ENCODE data around the gene HCFC1R1. TPM values are rescaled to one million over a fixed set of nuclear protein-coding genes. Genes with fewer than 3 reads are reported as not detected.

HCFC1R1 gene
- total RNA-seq, 1 experiment from 2014 or later = 16.2 TPM

- peak in 1 of 2 experiments; percentile 52 for DNase-seq (ENCODE audit: low read depth in 1 of 2, low spot score in 2 of 2)
- H3K4me1 ChIP-seq (replicated peaks) = peaks cover 27% of the 10 kb centered on the region
- H3K4me3 ChIP-seq = peak overlapping the region; percentile 96
- H3K27ac ChIP-seq = peak overlapping the region; percentile 99
- peaks cover 6% of the 10 kb centered on the region; the same call in 1 of the 2 replicates for H3K9me3 ChIP-seq (replicated peaks)
- H3K27me3 ChIP-seq (replicated peaks) = no peaks in the 10 kb centered on the region
- peaks cover 65% of the 10 kb centered on the region for H3K36me3 ChIP-seq
Measured at GRCh38 chr16:3022684-3023414, 893 bp downstream of the HCFC1R1 start.

DNA sequence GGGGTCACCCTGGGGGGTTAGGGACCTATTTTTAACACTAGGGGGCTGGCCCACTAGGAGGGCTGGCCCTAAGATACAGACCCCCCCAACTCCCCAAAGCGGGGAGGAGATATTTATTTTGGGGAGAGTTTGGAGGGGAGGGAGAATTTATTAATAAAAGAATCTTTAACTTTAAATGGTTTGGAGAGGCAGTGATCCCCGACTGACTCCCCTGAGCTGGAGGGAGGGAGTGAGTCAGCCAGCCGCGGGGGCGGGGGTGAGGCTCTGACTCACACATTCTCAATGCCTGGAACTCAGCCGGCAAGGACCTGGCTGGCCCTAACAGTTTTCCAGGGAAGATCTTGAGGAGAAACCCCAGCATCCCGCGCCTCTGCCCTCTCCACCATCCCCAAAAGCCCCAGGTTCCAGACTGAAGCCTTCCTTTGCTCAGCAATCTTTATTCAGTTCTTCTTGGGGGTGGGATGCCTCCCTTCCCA, 1.5 kb downstream of the HCFC1R1 start:
- H3K36me3 ChIP-seq = peaks cover 61% of the 10 kb centered on the region
- H3K4me1 ChIP-seq (replicated peaks) = peaks cover 27% of the 10 kb centered on the region
- no peaks in the 10 kb centered on the region for H3K27me3 ChIP-seq (replicated peaks)
- peak; percentile 97 for DNase-seq (ENCODE audit: low read depth in 1 of 2, low spot score in 2 of 2)
- H3K4me3 ChIP-seq = peak overlapping the region; percentile 96
- H3K9me3 ChIP-seq (replicated peaks) = peaks cover 6% of the 10 kb centered on the region; the same call in 1 of the 2 replicates
- peak overlapping the region; percentile 99 for H3K27ac ChIP-seq

DNA sequence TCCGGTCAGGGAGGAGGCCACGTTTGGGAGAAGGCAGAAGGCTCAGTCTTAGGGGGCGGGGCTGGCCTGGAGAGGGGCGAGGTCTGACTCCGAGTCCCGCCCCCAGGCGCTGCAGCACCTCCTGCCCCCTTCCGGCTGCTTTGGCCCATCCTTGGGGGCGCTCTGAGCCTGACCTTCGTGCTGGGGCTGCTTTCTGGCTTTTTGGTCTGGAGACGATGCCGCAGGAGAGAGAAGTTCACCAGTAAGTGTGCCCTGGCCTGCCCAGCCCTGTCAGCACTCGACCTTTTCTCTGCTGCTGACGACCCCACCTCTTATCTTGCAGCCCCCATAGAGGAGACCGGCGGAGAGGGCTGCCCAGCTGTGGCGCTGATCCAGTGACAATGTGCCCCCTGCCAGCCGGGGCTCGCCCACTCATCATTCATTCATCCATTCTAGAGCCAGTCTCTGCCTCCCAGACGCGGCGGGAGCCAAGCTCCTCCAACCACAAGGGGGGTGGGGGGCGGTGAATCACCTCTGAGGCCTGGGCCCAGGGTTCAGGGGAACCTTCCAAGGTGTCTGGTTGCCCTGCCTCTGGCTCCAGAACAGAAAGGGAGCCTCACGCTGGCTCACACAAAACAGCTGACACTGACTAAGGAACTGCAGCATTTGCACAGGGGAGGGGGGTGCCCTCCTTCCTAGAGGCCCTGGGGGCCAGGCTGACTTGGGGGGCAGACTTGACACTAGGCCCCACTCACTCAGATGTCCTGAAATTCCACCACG, 2.1 kb downstream of the HCFC1R1 start:
- Histone ChIP-seq H3K27ac (peak overlapping the region; percentile 99), H3K9me3 (replicated peaks) (peaks cover 6% of the 10 kb centered on the region; the same call in 1 of the 2 replicates)
- peak; percentile 93 to 97 for DNase-seq (ENCODE audit: low read depth in 1 of 2, low spot score in 2 of 2)

GRCh38 chr16:3020604-3021448, 2.9 kb downstream of the HCFC1R1 start:
- peak; percentile 96 for DNase-seq (ENCODE audit: low read depth in 1 of 2, low spot score in 2 of 2)
- H3K36me3 ChIP-seq = peaks cover 47% of the 10 kb centered on the region
- H3K27me3 ChIP-seq (replicated peaks) = no peaks in the 10 kb centered on the region
- peaks cover 6% of the 10 kb centered on the region; the same call in 1 of the 2 replicates for H3K9me3 ChIP-seq (replicated peaks)
- peak overlapping the region; percentile 96 for H3K4me3 ChIP-seq
- peak overlapping the region; percentile 99 for H3K27ac ChIP-seq
- H3K4me1 ChIP-seq (replicated peaks) = peaks cover 27% of the 10 kb centered on the region

More for the DNA sequence above, 2.1 kb downstream of the HCFC1R1 start:
- Histone ChIP-seq H3K27me3 (replicated peaks) (no peaks in the 10 kb centered on the region), H3K4me1 (replicated peaks) (peaks cover 27% of the 10 kb centered on the region), H3K4me3 (peak overlapping the region; percentile 96), H3K36me3 (peaks cover 55% of the 10 kb centered on the region)

GRCh38 chr16:3020247-3020603, 3.5 kb downstream of the HCFC1R1 start, which contains the start of gene TNFRSF12A:
Gene TNFRSF12A, plus strand, starts transcription at chr16:3020368. Its CDS starts 30 bp downstream, at chr16:3020398.
- Histone ChIP-seq H3K27me3 (replicated peaks) (no peaks in the 10 kb centered on the region), H3K9me3 (replicated peaks) (peaks cover 6% of the 10 kb centered on the region; the same call in 1 of the 2 replicates), H3K4me3 (peak within 1 kb of the TSS; percentile 96), H3K36me3 (peaks cover 41% of the 10 kb centered on the region), H3K27ac (peak within 1 kb of the TSS; percentile 99), H3K4me1 (replicated peaks) (peaks cover 27% of the 10 kb centered on the region)
- peak; percentile 77 to 81 for DNase-seq (ENCODE audit: low read depth in 1 of 2, low spot score in 2 of 2)

DNA sequence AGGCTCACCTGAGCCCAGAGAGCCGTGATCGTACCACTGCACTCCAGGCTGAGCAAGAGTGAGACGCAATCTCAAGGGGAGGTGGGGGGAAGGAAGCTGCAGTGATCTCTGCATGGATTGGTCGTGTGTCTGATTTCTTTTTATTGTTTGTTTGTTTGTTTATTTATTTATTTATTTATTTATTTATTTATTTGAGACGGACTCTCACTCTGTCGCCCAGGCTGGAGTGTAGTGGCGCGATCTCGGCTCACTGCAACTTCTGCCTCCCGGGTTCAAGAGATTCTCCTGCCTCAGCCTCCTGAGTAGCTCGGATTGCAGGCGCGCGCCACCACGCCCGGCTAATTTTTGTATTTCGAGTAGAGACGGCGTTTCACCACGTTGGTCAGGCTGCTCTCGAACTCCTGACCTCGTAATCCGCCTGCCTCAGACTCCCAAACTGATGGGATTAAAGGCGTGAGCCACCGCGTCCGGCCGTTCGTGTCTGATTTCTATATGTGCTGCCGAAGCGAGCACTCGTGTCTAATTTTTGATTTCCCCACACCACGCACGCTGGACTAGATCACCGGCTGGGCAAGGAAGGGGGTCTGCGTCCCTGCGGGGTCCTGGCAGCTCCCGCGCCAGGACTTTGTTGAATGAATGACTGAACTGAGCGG, 4.0 kb downstream of the HCFC1R1 start:
- Histone ChIP-seq H3K4me3 (peak overlapping the region; percentile 96), H3K4me1 (replicated peaks) (peaks cover 27% of the 10 kb centered on the region), H3K9me3 (replicated peaks) (peaks cover 6% of the 10 kb centered on the region; the same call in 1 of the 2 replicates), H3K36me3 (peaks cover 39% of the 10 kb centered on the region), H3K27ac (no peak overlapping the region), H3K27me3 (replicated peaks) (no peaks in the 10 kb centered on the region)
- DNase-seq (ENCODE audit: low read depth in 1 of 2, low spot score in 2 of 2) = peak in 1 of 2 experiments; percentile 65

- Histone ChIP-seq H3K9me3 (replicated peaks) (no peaks in the 10 kb centered on the region), H3K4me1 (replicated peaks) (peaks cover 13% of the 10 kb centered on the region), H3K27me3 (replicated peaks) (peaks cover 16% of the 10 kb centered on the region), H3K36me3 (peaks cover 28% of the 10 kb centered on the region), H3K27ac (no peak within 1 kb of the TSS), H3K4me3 (no peak within 1 kb of the TSS)
- no peak for DNase-seq (ENCODE audit: low read depth in 1 of 2, low spot score in 2 of 2)
Measured at GRCh38 chr16:3017794-3018506, 5.8 kb downstream of the HCFC1R1 start, which contains the start of gene CLDN6. Gene CLDN6, minus strand, starts transcription at chr16:3018183. Its CDS starts 2,162 bp downstream, at chr16:3016021.

- Histone ChIP-seq H3K4me3 (no peak overlapping the region), H3K4me1 (replicated peaks) (peaks cover 7% of the 10 kb centered on the region), H3K36me3 (peaks cover 22% of the 10 kb centered on the region), H3K27ac (no peak overlapping the region), H3K27me3 (replicated peaks) (peaks cover 22% of the 10 kb centered on the region), H3K9me3 (replicated peaks) (no peaks in the 10 kb centered on the region)
- DNase-seq (ENCODE audit: low read depth in 1 of 2, low spot score in 2 of 2) = no peak
Measured at GRCh38 chr16:3017344-3017743, 6.4 kb downstream of the HCFC1R1 start.

- no peak overlapping the region for H3K4me3 ChIP-seq
- H3K27me3 ChIP-seq (replicated peaks) = peaks cover 30% of the 10 kb centered on the region
- H3K9me3 ChIP-seq (replicated peaks) = no peaks in the 10 kb centered on the region
- peaks cover 8% of the 10 kb centered on the region for H3K36me3 ChIP-seq
- no peak for DNase-seq (ENCODE audit: low read depth in 1 of 2, low spot score in 2 of 2)
- H3K4me1 ChIP-seq (replicated peaks) = peaks cover 3% of the 10 kb centered on the region
- no peak overlapping the region for H3K27ac ChIP-seq
Measured at GRCh38 chr16:3015865-3016521, 7.7 kb downstream of the HCFC1R1 start.

- Histone ChIP-seq H3K27me3 (replicated peaks) (peaks cover 37% of the 10 kb centered on the region), H3K27ac (no peak overlapping the region), H3K36me3 (no peaks in the 10 kb centered on the region), H3K9me3 (replicated peaks) (no peaks in the 10 kb centered on the region), H3K4me3 (no peak overlapping the region), H3K4me1 (replicated peaks) (peaks cover 3% of the 10 kb centered on the region)
- no peak for DNase-seq (ENCODE audit: low read depth in 1 of 2, low spot score in 2 of 2)
Measured at GRCh38 chr16:3014971-3015370, 8.8 kb downstream of the HCFC1R1 start.

GRCh38 chr16:3013998-3014690, 9.6 kb downstream of the HCFC1R1 start:
- no peak for DNase-seq (ENCODE audit: low read depth in 1 of 2, low spot score in 2 of 2)
- H3K27me3 ChIP-seq (replicated peaks) = peaks cover 46% of the 10 kb centered on the region
- H3K36me3 ChIP-seq = no peaks in the 10 kb centered on the region
- H3K4me1 ChIP-seq (replicated peaks) = no peaks in the 10 kb centered on the region; the same call in 1 of the 2 replicates
- no peaks in the 10 kb centered on the region for H3K9me3 ChIP-seq (replicated peaks)
- H3K27ac ChIP-seq = no peak overlapping the region
- H3K4me3 ChIP-seq = no peak overlapping the region
